Raji (cell line): Measurements from ENCODE around the gene PICALM.

Experiments used
- POLR2A ChIP-seq: IDR thresholded peaks from 2 replicates; pipeline ENCODE4 v1.6.1; 2011; ENCODE audit warnings: low read depth, low read length, control low read depth; ENCODE audit not compliant: insufficient read depth

Gene PICALM

GRCh38 chr11:86091566-86091965 lies 22.7 kb upstream of the PICALM start:
- no peak for TF ChIP-seq POLR2A

DNA sequence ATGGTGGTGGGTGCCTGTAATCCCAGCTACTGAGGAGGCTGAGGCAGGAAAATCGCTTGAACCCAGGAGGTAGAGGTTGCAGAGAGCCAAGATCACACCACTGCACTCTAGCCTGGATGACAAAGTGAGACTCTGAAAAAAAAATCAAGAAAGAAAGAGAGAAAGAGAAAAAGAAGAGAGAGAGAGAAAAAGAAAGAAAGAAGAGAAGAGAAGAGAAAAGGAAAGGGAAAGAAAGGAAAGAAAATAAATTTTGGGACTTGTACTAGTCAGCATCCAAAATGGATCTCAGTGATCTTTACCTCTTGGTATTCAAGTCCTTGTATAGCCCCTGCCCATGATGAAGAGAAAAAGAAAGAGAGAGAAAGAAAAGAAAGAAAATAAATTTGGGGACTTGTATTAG lies 22.2 kb upstream of the PICALM start:
- no peak for TF ChIP-seq POLR2A

DNA sequence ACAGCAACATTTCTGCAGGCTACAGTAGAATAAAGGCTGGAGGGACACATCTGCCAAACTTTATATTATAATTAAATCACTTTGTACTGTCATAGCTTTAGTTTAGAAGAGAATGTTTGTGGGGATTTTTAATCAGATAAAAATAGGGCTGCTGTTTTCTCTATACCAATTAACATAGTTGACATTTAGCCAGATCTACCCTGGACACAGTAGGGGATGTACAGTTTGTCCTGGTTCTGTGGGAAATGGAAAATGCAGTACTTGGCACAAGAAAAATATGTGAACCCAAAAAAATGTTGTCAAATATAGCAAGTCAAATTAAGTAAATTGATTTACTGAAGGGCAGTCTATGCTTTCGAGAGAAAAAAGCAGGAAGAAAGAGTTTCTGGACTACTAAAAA lies 20.8 kb upstream of the PICALM start:
- no peak for TF ChIP-seq POLR2A

- TF ChIP-seq POLR2A, result no peak
These were observed 18.4 kb upstream of the PICALM start for GRCh38 chr11:86087256-86087655.

GRCh38 chr11:86081455-86081854 lies 12.6 kb upstream of the PICALM start:
- no peak for TF ChIP-seq POLR2A

DNA sequence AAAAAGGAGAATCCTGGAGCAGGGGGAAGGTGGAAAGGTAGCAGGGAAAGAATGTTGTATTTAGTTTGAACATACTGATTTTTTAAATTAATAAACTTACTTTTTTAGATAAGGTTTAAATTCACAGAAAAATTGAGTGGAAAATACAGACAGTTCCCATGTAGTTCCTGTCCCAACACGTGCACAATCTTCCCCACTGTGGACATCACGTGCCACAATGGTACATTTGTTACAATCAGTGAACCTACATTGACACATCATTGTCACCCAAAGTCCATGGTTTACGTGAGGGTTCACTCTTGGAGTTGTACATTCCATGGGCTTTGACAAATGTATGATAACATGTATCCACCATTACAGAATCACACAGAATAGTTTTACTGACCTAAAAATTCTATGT lies 10.5 kb upstream of the PICALM start:
- no peak for TF ChIP-seq POLR2A

- no peak for TF ChIP-seq POLR2A
These were observed 5.1 kb upstream of the PICALM start for GRCh38 chr11:86073948-86074347.

DNA sequence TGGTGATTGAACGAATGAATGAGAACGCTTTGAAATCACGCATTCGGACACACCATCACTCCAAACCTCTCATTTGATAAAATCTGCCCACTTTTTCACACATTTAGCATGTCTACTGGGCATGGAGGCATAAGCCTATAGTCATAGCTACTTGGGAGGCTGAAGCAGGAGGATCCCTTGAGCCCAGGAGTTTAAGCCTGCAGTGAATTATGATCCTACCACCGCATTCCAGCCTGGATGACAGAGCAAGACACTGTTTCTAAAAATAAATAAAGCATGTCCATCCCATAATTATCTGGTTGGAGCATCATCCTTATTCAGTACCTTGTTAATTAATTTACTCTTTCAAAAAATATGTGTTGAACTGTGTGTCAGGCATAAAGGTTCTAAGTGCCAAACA lies 3.3 kb upstream of the PICALM start:
- TF ChIP-seq POLR2A, result no peak

DNA sequence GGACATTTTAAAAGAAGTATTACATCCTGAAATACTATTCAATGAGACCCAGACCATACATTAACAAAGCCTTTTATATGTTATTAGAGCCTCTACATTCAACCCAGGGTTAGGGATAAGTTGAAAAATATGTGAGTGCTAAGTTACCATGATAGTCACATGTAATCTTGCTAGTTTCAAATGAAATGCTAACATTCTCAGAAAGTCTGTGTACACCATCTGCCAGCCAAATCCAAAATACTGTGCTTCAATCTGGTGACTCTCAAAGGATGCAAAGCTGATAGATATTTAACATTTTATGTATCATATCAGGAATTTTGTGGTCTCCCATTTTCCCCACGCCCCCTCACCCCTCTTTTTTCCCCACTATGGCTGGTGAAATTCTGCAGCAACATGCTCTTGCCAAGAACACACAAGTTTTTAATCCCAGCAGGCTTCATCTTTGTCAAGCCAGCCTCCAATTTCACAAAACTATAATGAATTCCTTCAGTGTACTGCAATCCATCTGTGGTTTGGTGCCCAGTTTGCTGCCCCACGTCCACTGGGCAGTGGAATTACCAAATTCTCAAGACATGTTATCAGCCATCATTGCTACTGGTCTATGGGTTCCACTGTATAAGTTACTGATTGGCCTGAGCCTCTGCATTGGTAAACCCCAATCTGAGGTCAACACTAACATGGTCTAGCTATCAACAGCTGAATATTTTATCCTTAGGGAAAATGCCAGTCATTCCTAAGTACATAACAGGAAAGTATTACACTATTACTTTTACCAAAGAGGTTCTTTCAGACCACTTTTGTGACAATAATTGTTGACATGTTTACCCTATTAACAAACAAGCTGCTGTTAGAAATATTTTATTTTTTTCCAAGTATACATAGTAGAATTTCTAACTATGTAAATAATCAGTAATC lies 1.5 kb upstream of the PICALM start:
- TF ChIP-seq POLR2A, result no peak

GRCh38 chr11:86069408-86070101 lies 671 bp upstream of the PICALM start:
- TF ChIP-seq POLR2A, result no peak

GRCh38 chr11:86068138-86068871 lies 579 bp downstream of the PICALM start:
- TF ChIP-seq POLR2A, result no peak; the same call in 1 of the 2 replicates

DNA sequence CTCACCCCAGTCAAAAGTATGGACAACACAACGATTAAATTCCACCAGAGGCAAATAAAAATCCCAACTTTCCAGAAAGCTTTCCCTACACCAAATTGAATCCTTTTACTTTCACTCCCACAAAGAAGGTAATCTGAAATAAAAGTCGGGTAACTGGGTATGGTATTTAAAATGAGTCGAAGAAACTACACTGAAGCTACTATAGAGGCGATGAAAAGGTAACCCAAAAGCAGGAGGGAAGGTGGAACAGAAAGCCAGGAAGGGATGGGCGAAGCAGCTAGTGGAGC lies 1.1 kb downstream of the PICALM start:
- TF ChIP-seq POLR2A, result no peak

GRCh38 chr11:86067009-86067850 lies 1.7 kb downstream of the PICALM start:
- no peak for TF ChIP-seq POLR2A

- no peak for TF ChIP-seq POLR2A
These were observed 2.3 kb downstream of the PICALM start for GRCh38 chr11:86066657-86067008.

- no peak for TF ChIP-seq POLR2A
These were observed 2.9 kb downstream of the PICALM start for GRCh38 chr11:86066033-86066432.
